Activated naive CD8-positive, alpha-beta T cell (primary cell): ENCODE results near the gene GPR37.

Experiments
- H3K27ac Mint-ChIP-seq: one replicate; pipeline ENCODE4 v1.8.0; 2021; ENCODE audit warnings: mixed read lengths
- H3K27me3 Mint-ChIP-seq: one replicate; pipeline ENCODE4 v1.8.0; 2021; ENCODE audit warnings: mixed read lengths
- H3K36me3 Mint-ChIP-seq: one replicate; pipeline ENCODE4 v1.8.0; 2021; ENCODE audit warnings: mixed read lengths
- H3K4me1 Mint-ChIP-seq: one replicate; pipeline ENCODE4 v1.8.0; 2021; ENCODE audit warnings: low read depth, mixed read lengths
- H3K4me3 Mint-ChIP-seq: one replicate; pipeline ENCODE4 v1.8.0; 2021; ENCODE audit warnings: mild to moderate bottlenecking, mixed read lengths
- H3K9me3 Mint-ChIP-seq: one replicate; pipeline ENCODE4 v1.8.0; 2021; ENCODE audit warnings: low read depth, mixed read lengths

GPR37 gene

GRCh38 chr7:124765401-124766352, at the start of gene GPR37:
Gene GPR37, minus strand, starts transcription at chr7:124765792. Its CDS starts 816 bp downstream, at chr7:124764976.
- Mint-ChIP-seq H3K27me3 (peaks cover 34% of the 10 kb centered on the region), H3K4me3 (peak within 1 kb of the TSS; percentile 85), H3K27ac (no peak within 1 kb of the TSS), H3K4me1 (peaks cover 15% of the 10 kb centered on the region), H3K36me3 (no peaks in the 10 kb centered on the region), H3K9me3 (no peaks in the 10 kb centered on the region)

DNA sequence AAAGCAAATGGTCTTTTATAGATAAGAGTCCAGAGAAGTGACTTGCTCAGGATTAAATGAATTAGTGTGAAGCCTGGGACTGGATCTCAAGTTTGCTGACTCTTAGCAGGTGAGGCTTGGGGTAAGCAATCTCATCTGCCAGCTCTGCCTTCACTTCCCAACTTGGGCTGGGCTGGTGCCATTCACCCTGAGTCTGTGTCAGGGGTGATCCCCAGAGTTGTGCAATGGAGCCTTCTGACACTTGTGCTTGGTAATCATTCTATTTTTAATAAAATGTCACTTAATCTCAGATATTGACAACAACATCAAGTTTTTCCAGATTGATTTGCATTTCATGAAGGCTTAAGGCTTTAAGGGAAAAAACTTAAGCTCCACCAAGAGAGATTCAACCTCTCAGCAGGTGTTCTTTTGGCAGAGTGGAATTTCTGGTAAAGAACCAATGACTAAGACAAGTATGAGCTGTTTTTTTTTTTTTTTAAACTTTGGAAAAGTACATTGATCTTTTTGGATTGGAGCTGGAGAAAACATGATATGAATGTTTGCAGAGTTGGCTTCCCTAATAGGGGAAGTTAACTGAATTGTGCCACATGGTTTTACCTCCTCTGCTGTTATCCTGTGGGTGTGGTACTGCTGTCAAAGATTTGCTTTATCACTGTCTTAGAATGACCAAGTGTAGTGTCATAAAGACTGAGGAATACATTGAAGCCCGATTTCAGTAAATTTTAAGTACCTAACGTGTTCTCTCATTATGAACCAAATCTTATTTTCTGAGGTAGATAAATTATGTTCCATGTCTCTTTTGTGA, 48.6 kb upstream of the GPR37 start:
- H3K27me3 Mint-ChIP-seq, result peaks cover 19% of the 10 kb centered on the region
- no peak overlapping the region for H3K4me3 Mint-ChIP-seq
- H3K9me3 Mint-ChIP-seq, result no peaks in the 10 kb centered on the region
- no peaks in the 10 kb centered on the region for H3K4me1 Mint-ChIP-seq
- H3K36me3 Mint-ChIP-seq, result no peaks in the 10 kb centered on the region
- H3K27ac Mint-ChIP-seq, result no peak overlapping the region

DNA sequence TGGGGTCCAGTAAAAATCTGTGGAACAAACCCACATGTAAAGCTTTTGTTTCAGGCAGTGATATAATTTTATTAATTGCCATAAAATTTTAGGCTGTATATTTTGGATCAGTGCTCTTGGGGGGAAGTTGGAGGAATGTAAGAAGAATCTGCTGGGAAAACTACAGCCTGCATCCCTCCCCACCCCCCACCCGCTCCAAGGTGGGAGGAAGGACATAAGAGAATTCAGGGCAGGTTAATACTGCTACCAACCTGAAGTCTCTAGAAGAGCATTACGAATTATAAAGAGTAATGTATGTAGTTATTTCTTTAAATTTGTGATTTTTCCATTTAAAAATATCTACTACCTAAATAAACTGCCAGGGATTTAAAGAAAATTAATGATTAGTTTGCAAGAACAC, 47.2 kb upstream of the GPR37 start:
- H3K9me3 Mint-ChIP-seq, result no peaks in the 10 kb centered on the region
- peaks cover 19% of the 10 kb centered on the region for H3K27me3 Mint-ChIP-seq
- H3K4me1 Mint-ChIP-seq, result no peaks in the 10 kb centered on the region
- no peak overlapping the region for H3K27ac Mint-ChIP-seq
- no peak overlapping the region for H3K4me3 Mint-ChIP-seq
- no peaks in the 10 kb centered on the region for H3K36me3 Mint-ChIP-seq

DNA sequence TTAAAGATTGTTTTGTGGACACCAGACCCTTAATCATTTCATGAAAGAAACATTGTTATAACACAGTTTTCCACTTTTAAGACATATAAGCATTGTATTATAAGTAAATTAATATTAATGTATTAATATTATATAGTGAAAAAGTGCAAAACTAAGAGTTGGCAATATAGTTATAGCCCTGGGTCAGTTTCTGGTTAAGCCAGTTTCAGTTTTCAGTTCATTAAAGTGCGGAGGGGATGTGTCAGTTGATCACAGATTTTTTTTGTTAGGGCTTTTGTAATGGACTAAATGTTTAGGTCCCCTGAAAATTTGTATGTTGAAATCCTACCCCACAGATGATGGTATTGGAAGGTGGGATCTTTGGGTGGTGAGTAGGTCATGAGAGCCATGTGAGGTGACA, 45.7 kb upstream of the GPR37 start:
- no peak overlapping the region for H3K27ac Mint-ChIP-seq
- no peak overlapping the region for H3K4me3 Mint-ChIP-seq
- peaks cover 19% of the 10 kb centered on the region for H3K27me3 Mint-ChIP-seq
- no peaks in the 10 kb centered on the region for H3K36me3 Mint-ChIP-seq
- no peaks in the 10 kb centered on the region for H3K9me3 Mint-ChIP-seq
- H3K4me1 Mint-ChIP-seq, result no peaks in the 10 kb centered on the region

GRCh38 chr7:124810605-124811004, 45.0 kb upstream of the GPR37 start:
- Mint-ChIP-seq H3K27ac (no peak overlapping the region), H3K4me3 (no peak overlapping the region), H3K9me3 (no peaks in the 10 kb centered on the region), H3K4me1 (no peaks in the 10 kb centered on the region), H3K36me3 (no peaks in the 10 kb centered on the region), H3K27me3 (peaks cover 19% of the 10 kb centered on the region)

DNA sequence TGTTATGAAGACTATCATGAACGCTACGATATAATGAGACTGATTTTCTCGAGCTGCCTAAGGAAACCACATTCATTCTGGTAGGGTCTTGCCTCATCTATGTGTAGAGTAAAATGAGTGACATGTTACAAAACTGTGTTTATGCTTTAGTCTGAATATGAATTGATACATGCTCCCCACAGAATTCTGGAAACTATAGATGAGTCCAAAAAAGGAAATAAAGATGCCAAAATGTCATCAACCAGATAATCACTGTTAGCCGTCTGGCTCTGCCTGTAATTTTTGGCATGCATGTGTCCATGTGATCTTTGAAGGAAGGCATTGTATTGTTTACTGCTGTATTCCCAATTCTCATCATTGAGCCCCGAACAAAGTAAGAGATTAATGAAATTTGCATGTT, 42.6 kb upstream of the GPR37 start:
- H3K4me3 Mint-ChIP-seq, result no peak overlapping the region
- H3K27ac Mint-ChIP-seq, result no peak overlapping the region
- no peaks in the 10 kb centered on the region for H3K4me1 Mint-ChIP-seq
- H3K27me3 Mint-ChIP-seq, result peaks cover 8% of the 10 kb centered on the region
- H3K9me3 Mint-ChIP-seq, result no peaks in the 10 kb centered on the region
- H3K36me3 Mint-ChIP-seq, result no peaks in the 10 kb centered on the region

DNA sequence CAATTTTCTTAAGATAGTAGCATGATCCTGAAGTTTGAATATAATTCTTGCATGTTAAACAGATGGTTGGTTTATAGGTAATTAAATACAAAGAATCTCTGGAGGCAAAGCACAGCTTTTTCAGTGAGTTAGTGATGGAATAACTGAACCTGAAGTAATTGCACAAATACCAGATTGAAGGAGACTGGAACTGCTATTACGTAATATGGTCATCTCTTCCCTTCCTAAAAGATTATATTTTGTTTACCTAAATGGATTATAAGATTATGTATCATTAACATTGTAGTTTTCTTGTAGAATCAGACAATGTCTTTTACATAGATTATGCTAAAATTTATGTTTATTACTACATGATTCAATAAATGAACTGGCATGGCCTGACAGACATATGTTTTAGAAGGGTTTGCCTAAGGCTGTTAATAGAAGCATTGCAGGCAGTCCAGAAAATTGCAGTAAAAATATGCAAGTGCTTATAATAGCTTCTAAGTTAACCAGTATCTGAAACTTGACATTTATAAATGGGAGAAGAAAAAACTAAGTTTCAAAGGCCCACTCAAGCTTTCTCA, 35.8 kb upstream of the GPR37 start:
- Mint-ChIP-seq H3K27ac (no peak overlapping the region), H3K27me3 (peaks cover 9% of the 10 kb centered on the region)

DNA sequence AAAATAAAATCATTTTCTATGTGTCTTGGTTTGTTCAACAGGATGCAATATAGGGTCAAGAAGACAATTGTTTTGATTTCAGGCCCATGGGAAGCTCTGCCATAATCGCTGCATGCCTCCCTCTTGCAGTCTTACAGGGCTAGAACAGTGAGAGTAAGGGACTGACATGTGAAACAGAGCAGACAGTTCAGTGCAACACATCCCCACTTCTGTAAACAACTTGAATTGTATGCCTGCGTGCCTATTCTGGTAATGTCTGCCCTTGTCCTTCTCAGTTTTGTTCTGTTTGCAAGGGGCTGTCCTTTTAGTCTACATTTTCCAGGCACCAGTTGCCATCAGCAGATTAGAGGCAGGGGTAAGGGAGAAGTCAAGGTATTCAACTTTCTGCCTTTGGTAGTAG, 34.8 kb upstream of the GPR37 start:
- Mint-ChIP-seq H3K9me3 (peaks cover 12% of the 10 kb centered on the region), H3K27me3 (peaks cover 9% of the 10 kb centered on the region), H3K4me3 (no peak overlapping the region), H3K36me3 (no peaks in the 10 kb centered on the region), H3K4me1 (no peaks in the 10 kb centered on the region), H3K27ac (no peak overlapping the region)

More for the DNA sequence above, 35.8 kb upstream of the GPR37 start:
- Mint-ChIP-seq H3K4me1 (no peaks in the 10 kb centered on the region), H3K9me3 (peaks cover 2% of the 10 kb centered on the region), H3K36me3 (no peaks in the 10 kb centered on the region), H3K4me3 (no peak overlapping the region)

DNA sequence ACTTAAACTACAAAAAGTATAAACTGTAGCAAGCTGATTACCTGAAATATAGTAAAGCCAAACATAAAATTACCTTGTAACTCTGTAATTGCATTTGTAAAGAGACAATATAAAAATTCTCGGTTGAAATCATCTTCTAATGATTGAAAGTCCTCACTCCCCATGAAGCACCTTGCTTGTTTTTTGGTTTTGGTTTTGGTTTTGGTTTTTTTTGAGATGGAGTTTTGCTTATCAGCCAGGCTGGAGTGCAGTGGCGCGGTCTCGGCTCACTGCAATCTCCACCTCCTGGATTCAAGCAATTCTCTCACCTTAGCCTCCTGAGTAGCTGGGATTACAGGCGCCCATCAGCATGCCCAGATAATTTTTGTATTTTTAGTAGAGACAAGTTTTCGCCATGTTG, 33.9 kb upstream of the GPR37 start:
- H3K27me3 Mint-ChIP-seq, result peaks cover 8% of the 10 kb centered on the region
- no peak overlapping the region for H3K4me3 Mint-ChIP-seq
- peaks cover 15% of the 10 kb centered on the region for H3K9me3 Mint-ChIP-seq
- H3K4me1 Mint-ChIP-seq, result no peaks in the 10 kb centered on the region
- no peak overlapping the region for H3K27ac Mint-ChIP-seq
- no peaks in the 10 kb centered on the region for H3K36me3 Mint-ChIP-seq

GRCh38 chr7:124796771-124797170, 31.2 kb upstream of the GPR37 start:
- no peak overlapping the region for H3K4me3 Mint-ChIP-seq
- H3K9me3 Mint-ChIP-seq, result peaks cover 15% of the 10 kb centered on the region
- H3K27ac Mint-ChIP-seq, result no peak overlapping the region
- no peaks in the 10 kb centered on the region for H3K4me1 Mint-ChIP-seq
- H3K36me3 Mint-ChIP-seq, result no peaks in the 10 kb centered on the region
- peaks cover 13% of the 10 kb centered on the region for H3K27me3 Mint-ChIP-seq

GRCh38 chr7:124792696-124793095, 27.1 kb upstream of the GPR37 start:
- no peak overlapping the region for H3K4me3 Mint-ChIP-seq
- peaks cover 14% of the 10 kb centered on the region for H3K27me3 Mint-ChIP-seq
- no peaks in the 10 kb centered on the region for H3K36me3 Mint-ChIP-seq
- no peaks in the 10 kb centered on the region for H3K4me1 Mint-ChIP-seq
- H3K27ac Mint-ChIP-seq, result no peak overlapping the region
- peaks cover 15% of the 10 kb centered on the region for H3K9me3 Mint-ChIP-seq

GRCh38 chr7:124792002-124792401, 26.4 kb upstream of the GPR37 start:
- H3K36me3 Mint-ChIP-seq, result no peaks in the 10 kb centered on the region
- no peak overlapping the region for H3K4me3 Mint-ChIP-seq
- no peak overlapping the region for H3K27ac Mint-ChIP-seq
- peaks cover 14% of the 10 kb centered on the region for H3K27me3 Mint-ChIP-seq
- H3K9me3 Mint-ChIP-seq, result peaks cover 15% of the 10 kb centered on the region
- no peaks in the 10 kb centered on the region for H3K4me1 Mint-ChIP-seq

GRCh38 chr7:124791426-124791825, 25.8 kb upstream of the GPR37 start:
- Mint-ChIP-seq H3K4me3 (no peak overlapping the region), H3K4me1 (no peaks in the 10 kb centered on the region)

DNA sequence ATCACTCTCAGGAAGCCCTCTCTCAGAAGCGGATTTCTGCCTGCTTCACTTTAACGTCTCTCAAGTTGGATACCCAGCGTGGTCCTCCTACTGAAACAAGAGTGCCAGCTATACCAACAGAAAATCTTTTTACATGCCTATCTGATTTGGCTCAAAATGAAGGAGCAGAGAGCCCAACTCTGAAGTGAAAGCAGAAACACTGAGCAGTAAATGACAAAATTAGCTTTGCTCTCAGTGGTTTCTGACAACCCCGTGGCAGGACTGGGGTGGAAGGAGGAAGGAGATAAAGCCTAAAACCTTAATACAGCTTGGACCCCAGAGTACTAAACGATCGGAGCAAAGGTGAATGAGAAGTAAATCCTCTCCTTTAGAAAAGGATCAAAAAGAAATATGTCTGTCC, 25.1 kb upstream of the GPR37 start:
- Mint-ChIP-seq H3K9me3 (peaks cover 6% of the 10 kb centered on the region), H3K4me3 (no peak overlapping the region), H3K27me3 (peaks cover 19% of the 10 kb centered on the region), H3K4me1 (no peaks in the 10 kb centered on the region), H3K36me3 (no peaks in the 10 kb centered on the region), H3K27ac (no peak overlapping the region)

More at GRCh38 chr7:124791426-124791825, 25.8 kb upstream of the GPR37 start:
- peaks cover 14% of the 10 kb centered on the region for H3K9me3 Mint-ChIP-seq
- no peaks in the 10 kb centered on the region for H3K36me3 Mint-ChIP-seq
- no peak overlapping the region for H3K27ac Mint-ChIP-seq
- peaks cover 14% of the 10 kb centered on the region for H3K27me3 Mint-ChIP-seq

- H3K27me3 Mint-ChIP-seq, result peaks cover 14% of the 10 kb centered on the region
- no peak overlapping the region for H3K27ac Mint-ChIP-seq
- no peaks in the 10 kb centered on the region for H3K4me1 Mint-ChIP-seq
- no peaks in the 10 kb centered on the region for H3K9me3 Mint-ChIP-seq
- H3K36me3 Mint-ChIP-seq, result no peaks in the 10 kb centered on the region
- H3K4me3 Mint-ChIP-seq, result no peak overlapping the region
These were observed 20.4 kb upstream of the GPR37 start for GRCh38 chr7:124785994-124786393.
